Subcutaneous adipose tissue (tissue), 4 donors: ENCODE measurements around the gene COX19. TPM values are rescaled to one million over a fixed set of nuclear protein-coding genes. Genes with fewer than 3 reads are reported as not detected.

ENCODE experiments used
- total RNA-seq, 4 donors: library from RNA; depleted of rRNA; stranded (reverse); fragments of >200 nt; gene quantifications; one replicate each; pipeline ENCODE4 v1.1.0, GENCODE V29; 2016
- TF ChIP-seq, protein P1 (sequence below): fragments of 450-650 bp; IDR thresholded peaks from one replicate; pipeline ENCODE4 v1.5.1; 2016; ENCODE audit warnings: low read depth, mild to moderate bottlenecking, control low read depth, antibody characterized with exemption, moderate library complexity

The COX19 gene
- total RNA-seq, 4 donors from 2014 or later, result 13.9 to 18.3 (median 14.9) TPM

GRCh38 chr7:975702-976473 lies 539 bp upstream of the COX19 start:
- TF ChIP-seq, protein P1, sequence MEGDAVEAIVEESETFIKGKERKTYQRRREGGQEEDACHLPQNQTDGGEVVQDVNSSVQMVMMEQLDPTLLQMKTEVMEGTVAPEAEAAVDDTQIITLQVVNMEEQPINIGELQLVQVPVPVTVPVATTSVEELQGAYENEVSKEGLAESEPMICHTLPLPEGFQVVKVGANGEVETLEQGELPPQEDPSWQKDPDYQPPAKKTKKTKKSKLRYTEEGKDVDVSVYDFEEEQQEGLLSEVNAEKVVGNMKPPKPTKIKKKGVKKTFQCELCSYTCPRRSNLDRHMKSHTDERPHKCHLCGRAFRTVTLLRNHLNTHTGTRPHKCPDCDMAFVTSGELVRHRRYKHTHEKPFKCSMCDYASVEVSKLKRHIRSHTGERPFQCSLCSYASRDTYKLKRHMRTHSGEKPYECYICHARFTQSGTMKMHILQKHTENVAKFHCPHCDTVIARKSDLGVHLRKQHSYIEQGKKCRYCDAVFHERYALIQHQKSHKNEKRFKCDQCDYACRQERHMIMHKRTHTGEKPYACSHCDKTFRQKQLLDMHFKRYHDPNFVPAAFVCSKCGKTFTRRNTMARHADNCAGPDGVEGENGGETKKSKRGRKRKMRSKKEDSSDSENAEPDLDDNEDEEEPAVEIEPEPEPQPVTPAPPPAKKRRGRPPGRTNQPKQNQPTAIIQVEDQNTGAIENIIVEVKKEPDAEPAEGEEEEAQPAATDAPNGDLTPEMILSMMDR, result no peak

GRCh38 chr7:974172-974571 lies 1.2 kb downstream of the COX19 start:
- TF ChIP-seq, protein P1, result no peak

DNA sequence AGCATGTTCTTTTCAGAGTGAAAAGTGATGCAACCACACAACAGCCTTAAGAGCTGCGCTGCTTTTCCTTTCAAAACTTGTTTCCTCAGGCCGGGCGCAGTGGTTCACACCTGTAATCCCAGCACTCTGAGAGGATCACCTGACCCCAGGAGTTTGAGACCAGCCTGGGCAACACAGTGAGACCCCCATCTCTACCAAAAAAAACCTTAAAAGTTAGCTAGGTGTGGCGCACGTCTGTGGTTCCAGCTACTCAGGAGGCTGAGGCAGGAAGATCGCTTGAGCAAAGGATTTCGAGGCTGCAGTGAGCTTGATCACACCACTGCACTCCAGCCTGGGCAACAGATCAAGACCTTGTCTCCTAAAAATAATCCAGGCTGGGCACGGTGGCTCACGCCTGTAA lies 2.0 kb downstream of the COX19 start:
- TF ChIP-seq, protein P1, result no peak

DNA sequence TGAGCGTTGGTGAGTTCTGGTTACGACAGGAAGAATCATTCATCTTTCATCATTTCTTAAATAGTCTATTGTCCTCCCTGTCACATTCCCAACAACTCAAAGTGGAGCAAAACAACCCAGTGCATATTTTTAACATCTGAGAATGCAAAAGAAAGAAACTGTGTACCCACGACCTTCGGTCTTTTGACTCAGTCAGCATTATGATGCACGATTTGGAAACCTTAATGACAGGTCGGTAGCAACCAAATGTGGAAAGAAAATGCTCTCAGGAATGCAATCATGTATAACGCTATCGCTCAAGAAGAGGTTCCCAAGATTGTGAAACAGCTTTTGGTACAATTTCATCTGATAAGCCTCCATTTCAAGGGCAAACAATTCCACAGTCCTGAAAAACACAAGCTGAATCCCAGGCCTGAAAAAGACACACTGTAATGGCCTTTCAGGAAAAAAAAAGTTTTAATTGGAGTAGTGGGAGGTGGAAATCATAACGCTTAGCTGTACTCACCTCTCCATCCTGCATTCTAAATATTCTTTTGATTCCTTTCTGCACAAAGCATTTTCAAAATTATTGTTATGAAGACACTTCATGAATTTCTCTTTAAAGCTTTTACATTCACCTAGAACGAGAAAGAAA lies 2.6 kb downstream of the COX19 start:
- TF ChIP-seq, protein P1, result no peak

GRCh38 chr7:972110-972509 lies 3.2 kb downstream of the COX19 start:
- TF ChIP-seq, protein P1, result no peak

DNA sequence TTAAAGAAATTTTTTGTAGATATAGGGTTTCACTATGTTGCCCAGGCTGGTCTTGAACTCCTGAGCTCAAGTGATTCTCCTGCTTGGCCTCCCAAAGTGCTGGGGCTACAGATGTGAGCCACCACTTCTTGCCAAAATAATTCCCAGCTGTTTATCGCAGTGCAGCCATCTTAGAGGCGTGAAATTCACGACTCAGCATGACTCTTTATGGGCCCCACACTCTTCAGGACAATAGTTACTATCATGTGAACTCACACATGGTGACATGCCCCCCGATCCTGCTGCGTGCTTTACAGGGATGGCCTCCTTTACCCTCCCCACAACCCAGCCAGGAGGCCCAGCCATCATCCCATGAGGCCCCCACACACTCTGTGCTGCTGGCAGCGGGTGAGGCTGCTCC lies 4.6 kb downstream of the COX19 start:
- TF ChIP-seq, protein P1, result no peak

GRCh38 chr7:969403-969802 lies 5.9 kb downstream of the COX19 start:
- TF ChIP-seq, protein P1, result no peak
